T-helper 17 cell (primary cell): ENCODE measurements around the gene OPTC. TPM values are rescaled to one million over a fixed set of nuclear protein-coding genes. Genes with fewer than 3 reads are reported as not detected.
"Not testable (repeated sequence)": the region's sequence is repeated elsewhere in the genome, so short reads cannot be mapped to it uniquely, and the experiment has no call there.

Source experiments
- ATAC-seq: fragments of 150-1000 bp; cut with Tn5 transposase; 2 replicates; pipeline ENCODE4 v1.10.0; 2021; ENCODE audit warnings: mild to moderate bottlenecking, moderate library complexity
- DNase-seq, 3 donors: peaks; one replicate each; pipeline versions ENCODE4 v3.0.0 to v3.0.0-alpha.2; 2020 to 2021
- H3K9me3 ChIP-seq: one replicate; pipeline ENCODE4 v1.7.0; 2013; ENCODE audit warnings: low read length, mild to moderate bottlenecking; ENCODE audit not compliant: control insufficient read depth, poor library complexity, severe bottlenecking
- H3K27ac Mint-ChIP-seq: one replicate; pipeline ENCODE4 v1.8.0; 2022; ENCODE audit warnings: mild to moderate bottlenecking, moderate library complexity, mixed read lengths
- H3K27me3 Mint-ChIP-seq: one replicate; pipeline ENCODE4 v1.8.0; 2022; ENCODE audit warnings: mixed read lengths
- H3K36me3 Mint-ChIP-seq: one replicate; pipeline ENCODE4 v1.8.0; 2022; ENCODE audit warnings: low read depth, mixed read lengths
- H3K4me1 Mint-ChIP-seq: one replicate; pipeline ENCODE4 v1.8.0; 2022; ENCODE audit warnings: mild to moderate bottlenecking, mixed read lengths
- H3K4me3 Mint-ChIP-seq: one replicate; pipeline ENCODE4 v1.8.0; 2022; ENCODE audit warnings: mild to moderate bottlenecking, moderate library complexity, mixed read lengths
- total RNA-seq, 4 donors: library from RNA in 2 of 4; stranded (reverse) in 2 of 4; gene quantifications; one replicate each; pipeline ENCODE4 v1.2.3 and lab custom pipeline; 2022 to 2026

The OPTC gene
- total RNA-seq, 2 donors from 2014 or later, result not detected

DNA sequence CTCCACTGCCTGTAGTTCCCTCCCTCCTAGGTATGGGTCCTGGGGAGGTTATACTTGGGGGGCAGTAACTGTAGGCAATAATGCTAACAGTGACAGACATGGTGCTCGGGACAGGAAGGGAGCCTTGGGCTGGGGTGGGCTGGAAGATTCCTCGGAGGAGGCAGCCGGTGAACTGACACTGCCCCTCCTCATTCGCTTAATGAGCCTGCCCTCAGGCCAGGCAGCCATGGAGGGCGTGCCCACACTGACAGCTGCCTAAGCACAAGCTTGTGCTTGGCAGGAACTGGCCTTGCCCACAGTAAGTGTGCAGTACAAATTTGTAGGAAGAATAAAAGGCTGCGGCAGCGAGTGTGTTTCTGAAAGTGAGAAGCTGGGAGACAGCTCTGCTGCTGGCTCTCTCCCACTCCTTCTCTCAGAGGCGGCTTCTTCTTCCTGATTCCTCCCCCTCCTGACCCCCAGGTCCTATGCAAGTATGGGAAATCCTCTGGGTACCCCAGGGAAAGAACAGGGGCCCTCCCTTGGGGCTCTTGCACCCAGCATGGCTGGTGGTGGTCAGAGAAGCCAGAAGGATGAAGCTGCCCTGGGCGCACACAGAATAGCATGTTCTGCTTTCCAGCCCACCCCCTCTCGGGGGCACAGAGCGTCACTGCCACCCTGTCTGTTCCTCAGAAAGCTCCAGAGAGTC lies 23.6 kb downstream of the OPTC start:
- H3K9me3 ChIP-seq, result no peaks in the 10 kb centered on the region
- Mint-ChIP-seq H3K27me3 (peaks cover 26% of the 10 kb centered on the region), H3K4me1 (peaks cover 18% of the 10 kb centered on the region), H3K36me3 (peaks cover 3% of the 10 kb centered on the region), H3K4me3 (no peak overlapping the region), H3K27ac (no peak overlapping the region)
- ATAC-seq, result no peak
- DNase-seq, result no peak

DNA sequence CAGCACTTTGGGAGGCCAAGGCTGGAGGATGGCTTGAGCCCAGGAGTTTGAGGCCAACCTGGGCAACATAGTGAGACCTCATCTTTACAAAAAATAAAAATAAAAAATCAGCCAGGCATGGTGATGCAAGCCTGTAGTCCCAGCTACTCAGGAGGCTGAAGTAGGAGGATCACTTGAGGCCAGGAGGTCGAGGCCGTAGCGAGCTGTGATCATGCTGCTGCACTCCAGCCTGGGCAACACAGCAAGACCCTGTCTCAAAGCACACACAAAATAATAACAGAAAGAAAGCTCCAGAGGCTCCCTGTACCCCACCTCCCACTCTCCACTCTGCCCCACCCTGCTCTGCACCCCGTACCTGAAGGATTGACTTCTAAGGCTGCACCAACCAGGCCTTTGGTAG lies 24.2 kb downstream of the OPTC start:
- peaks cover 14% of the 10 kb centered on the region for H3K4me1 Mint-ChIP-seq
- not testable (repeated sequence) for H3K4me3 Mint-ChIP-seq, H3K27ac Mint-ChIP-seq, DNase-seq, H3K9me3 ChIP-seq, H3K36me3 Mint-ChIP-seq, ATAC-seq
- H3K27me3 Mint-ChIP-seq, result peaks cover 20% of the 10 kb centered on the region

DNA sequence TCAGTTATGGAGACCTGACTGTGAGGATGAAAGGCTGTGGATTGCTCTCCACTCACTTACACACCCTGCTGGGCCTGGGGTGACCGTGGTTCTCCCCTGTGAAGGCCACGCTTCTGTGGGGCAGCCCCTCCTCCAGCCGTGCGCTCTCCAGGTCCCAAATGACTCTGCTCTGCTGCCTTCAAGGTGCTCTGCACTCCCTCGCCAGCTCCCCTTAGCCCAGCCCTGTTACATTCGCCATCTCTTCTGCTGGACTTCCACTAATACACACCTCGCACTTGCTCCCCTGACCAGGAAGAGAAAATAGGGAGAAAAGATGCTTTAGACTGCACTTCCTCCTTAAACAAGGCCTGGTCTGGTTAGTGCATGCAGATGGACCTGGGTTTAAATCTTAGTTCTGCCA lies 24.6 kb downstream of the OPTC start:
- peaks cover 2% of the 10 kb centered on the region for H3K36me3 Mint-ChIP-seq
- H3K27me3 Mint-ChIP-seq, result peaks cover 19% of the 10 kb centered on the region
- ATAC-seq, result no peak
- H3K27ac Mint-ChIP-seq, result no peak overlapping the region
- H3K4me1 Mint-ChIP-seq, result peaks cover 13% of the 10 kb centered on the region
- no peak for DNase-seq
- H3K4me3 Mint-ChIP-seq, result no peak overlapping the region
- no peaks in the 10 kb centered on the region for H3K9me3 ChIP-seq

DNA sequence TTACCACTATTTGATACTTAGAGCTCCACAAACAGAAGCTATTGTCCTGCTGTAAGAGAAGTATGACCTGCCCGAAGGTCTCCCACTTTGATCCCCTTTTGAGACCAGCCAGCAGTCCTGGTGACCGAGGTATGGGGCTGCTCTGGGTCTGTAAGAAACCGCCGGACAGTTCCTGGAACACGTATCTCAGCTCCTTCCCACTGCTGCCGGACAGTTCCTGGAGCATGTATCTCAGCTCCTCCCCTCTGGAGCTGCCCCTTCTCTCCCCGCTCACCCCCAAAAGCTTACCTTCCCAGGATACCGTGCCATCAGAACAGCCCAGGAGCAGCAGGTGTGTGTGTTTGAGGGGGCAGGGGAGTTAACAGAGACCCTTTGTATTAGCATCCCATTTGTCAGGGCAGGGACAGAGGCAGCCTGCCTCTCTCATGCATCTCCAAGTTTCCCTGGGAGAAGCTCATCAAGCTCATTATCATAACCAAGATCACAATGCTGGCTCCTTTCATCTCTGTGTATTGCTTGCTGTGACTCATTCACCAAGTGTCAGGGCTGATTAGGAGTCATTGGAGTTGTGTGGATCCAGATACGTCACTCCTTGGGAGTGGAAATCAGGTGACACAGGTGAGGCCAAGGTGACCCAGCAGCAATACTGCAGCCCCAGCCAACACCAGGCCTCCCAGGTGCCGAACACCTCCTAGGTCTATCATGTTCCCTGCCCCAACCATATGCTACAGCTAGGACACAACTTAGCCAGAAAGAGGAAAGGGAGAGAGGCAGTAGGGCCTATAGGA lies 25.3 kb downstream of the OPTC start:
- Mint-ChIP-seq H3K4me3 (no peak overlapping the region), H3K27ac (no peak overlapping the region), H3K36me3 (peaks cover 2% of the 10 kb centered on the region), H3K4me1 (peaks cover 9% of the 10 kb centered on the region), H3K27me3 (peaks cover 18% of the 10 kb centered on the region)
- ATAC-seq (no peak), DNase-seq (no peak)
- H3K9me3 ChIP-seq, result no peaks in the 10 kb centered on the region

DNA sequence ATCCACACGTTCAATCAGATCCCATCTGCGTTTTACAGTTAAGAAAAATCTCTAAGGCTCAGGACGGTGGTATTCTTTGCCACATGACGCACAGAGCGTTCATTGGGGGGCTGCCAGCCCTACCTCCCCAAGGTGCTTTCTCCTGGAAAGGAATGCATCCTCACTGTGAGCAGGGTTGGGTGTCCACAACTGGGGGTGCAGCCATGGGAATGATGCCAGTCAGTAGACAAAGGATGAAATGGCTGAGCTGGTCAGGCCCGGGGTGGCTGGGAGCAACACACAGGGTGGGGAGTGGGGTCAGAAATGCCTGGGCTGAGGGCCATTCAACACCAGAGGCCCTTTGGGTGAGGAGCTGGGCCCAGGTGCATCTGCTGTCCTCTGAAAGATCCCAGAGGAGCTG lies 25.9 kb downstream of the OPTC start:
- H3K9me3 ChIP-seq, result no peaks in the 10 kb centered on the region
- peaks cover 6% of the 10 kb centered on the region for H3K4me1 Mint-ChIP-seq
- no peak overlapping the region for H3K4me3 Mint-ChIP-seq
- ATAC-seq (no peak), DNase-seq (no peak)
- no peaks in the 10 kb centered on the region for H3K36me3 Mint-ChIP-seq
- peaks cover 14% of the 10 kb centered on the region for H3K27me3 Mint-ChIP-seq
- no peak overlapping the region for H3K27ac Mint-ChIP-seq

DNA sequence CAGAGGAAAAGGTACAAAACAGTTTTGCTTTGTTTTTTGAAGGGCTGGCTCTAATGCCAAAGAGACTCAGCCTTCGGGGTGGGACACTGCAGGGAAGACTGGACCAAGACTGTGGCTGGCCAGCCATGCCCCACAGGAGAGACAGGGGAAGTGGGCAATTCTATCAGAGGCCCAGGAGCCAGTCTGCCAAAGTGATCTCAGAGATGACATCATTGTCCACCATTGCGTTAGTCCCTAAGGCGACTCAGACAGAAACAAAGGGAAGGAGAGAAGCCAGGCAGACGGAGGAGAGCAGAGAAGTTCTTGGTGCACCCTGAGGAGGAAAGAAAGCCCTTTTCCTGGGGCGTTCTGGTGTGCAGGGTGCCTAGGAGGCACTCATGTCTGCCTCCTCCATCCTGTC lies 26.4 kb downstream of the OPTC start:
- ATAC-seq (no peak), DNase-seq (no peak)
- Mint-ChIP-seq H3K4me3 (no peak overlapping the region), H3K27ac (no peak overlapping the region), H3K4me1 (peaks cover 5% of the 10 kb centered on the region), H3K27me3 (peaks cover 10% of the 10 kb centered on the region), H3K36me3 (no peaks in the 10 kb centered on the region)
- no peaks in the 10 kb centered on the region for H3K9me3 ChIP-seq

DNA sequence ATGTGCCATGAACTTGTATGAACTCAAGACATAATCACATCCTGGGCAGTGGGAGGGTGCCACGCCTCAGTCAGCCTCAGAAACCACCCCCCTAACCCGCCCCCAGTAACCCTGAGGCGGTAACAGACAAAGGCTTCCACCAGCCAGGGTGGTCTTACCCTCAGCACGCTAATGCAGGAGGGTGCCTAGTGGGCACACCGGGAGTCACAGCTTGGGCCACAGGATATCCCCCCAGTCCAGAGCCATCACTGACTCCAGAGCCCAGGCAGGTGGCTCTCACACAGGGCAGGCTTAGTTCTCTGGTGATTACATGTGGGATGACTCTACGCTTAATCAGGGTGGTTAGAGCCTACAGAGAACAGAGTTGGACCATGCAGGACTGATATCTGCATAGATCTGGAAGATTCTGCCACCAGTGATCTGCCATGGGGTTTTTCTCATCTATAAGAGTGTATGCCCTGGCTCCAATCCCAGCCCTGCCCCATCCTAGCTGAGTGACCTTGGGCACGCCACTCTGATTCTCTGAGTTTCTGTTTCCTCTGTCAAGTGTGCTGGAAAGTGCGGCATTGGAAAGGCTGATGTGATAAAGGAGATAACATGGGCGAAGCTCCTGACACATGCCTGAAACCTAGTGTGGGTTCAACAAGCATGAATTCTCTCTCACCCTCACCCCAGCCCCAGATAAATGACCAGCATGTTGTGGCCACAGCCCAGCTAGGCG lies 27.3 kb downstream of the OPTC start:
- peaks cover 5% of the 10 kb centered on the region for H3K27me3 Mint-ChIP-seq
- H3K27ac Mint-ChIP-seq, result no peak overlapping the region

DNA sequence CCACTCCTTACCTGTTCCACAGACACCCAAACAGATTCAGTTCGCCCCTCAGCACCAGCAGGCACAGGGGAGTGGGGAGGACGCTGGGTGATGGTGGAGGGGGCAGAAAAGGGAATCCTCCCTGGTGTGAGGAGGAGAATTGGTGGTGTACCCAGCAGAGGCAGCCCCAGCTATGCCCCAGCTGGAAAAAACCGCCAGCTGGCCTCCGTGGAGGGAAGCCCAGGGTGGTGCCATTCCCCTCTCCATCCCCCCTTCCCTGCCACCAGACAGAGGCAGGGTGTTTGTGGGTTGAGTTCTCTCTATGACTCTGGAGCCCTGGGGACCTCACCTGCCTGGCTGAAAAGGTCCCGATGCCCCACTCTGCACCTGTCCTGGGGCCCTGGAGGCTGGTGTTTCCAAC lies 27.9 kb downstream of the OPTC start:
- H3K9me3 ChIP-seq, result no peaks in the 10 kb centered on the region
- Mint-ChIP-seq H3K4me1 (peaks cover 4% of the 10 kb centered on the region), H3K36me3 (peaks cover under 1% of the 10 kb centered on the region), H3K27me3 (peaks cover 5% of the 10 kb centered on the region), H3K27ac (no peak overlapping the region), H3K4me3 (no peak overlapping the region)
- no peak for DNase-seq
- no peak for ATAC-seq

More for the DNA sequence above, 27.3 kb downstream of the OPTC start:
- H3K4me1 Mint-ChIP-seq, result peaks cover 3% of the 10 kb centered on the region
- H3K36me3 Mint-ChIP-seq, result no peaks in the 10 kb centered on the region
- H3K9me3 ChIP-seq, result no peaks in the 10 kb centered on the region
- no peak overlapping the region for H3K4me3 Mint-ChIP-seq
- DNase-seq, result no peak
- ATAC-seq, result no peak

DNA sequence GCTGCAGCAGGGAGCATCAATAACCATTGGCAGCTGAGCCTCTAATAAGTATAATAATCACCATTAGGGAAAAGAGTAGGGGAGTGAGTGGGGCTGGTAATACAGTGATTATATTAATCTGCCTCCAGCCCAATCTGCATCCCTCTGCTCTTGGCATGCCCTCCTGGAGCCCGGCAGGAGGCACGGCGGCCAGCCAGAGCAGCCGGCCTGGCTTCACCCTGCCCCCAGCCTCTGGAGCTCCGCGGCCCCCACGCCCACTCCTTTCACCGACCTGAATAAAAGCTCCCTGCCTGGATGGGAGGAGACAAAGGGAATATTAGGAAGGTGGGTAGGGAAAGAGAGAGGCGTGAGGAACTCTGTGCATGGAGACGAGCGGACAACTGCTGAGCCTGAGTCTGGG lies 28.3 kb downstream of the OPTC start:
- Mint-ChIP-seq H3K36me3 (peaks cover 3% of the 10 kb centered on the region), H3K27me3 (peaks cover 5% of the 10 kb centered on the region), H3K4me1 (peaks cover 7% of the 10 kb centered on the region), H3K4me3 (no peak overlapping the region), H3K27ac (no peak overlapping the region)
- DNase-seq, result no peak
- H3K9me3 ChIP-seq, result no peaks in the 10 kb centered on the region
- no peak for ATAC-seq

DNA sequence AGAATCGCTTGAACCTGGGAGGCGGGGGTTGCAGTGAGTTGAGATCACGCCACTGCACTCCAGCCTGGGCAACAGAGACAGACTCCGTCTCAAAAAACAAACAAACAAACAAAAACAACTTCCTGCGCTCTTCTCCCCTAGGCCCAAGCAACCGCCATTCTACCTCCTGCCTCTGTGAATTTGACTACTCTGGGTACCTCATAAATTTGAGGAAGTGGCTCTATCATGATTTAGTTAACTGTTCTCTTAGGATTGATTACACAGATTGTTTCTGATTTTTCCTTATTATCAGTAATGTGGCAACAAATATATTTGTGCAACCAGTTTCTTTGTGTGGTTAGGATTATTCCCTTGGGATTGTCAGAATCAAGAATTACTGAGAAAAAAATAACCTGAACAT lies 29.7 kb downstream of the OPTC start:
- Mint-ChIP-seq H3K36me3 (peaks cover 3% of the 10 kb centered on the region), H3K4me3 (no peak overlapping the region), H3K4me1 (peaks cover 4% of the 10 kb centered on the region), H3K27me3 (peaks cover 5% of the 10 kb centered on the region), H3K27ac (no peak overlapping the region)
- DNase-seq (no peak), ATAC-seq (no peak)
- no peaks in the 10 kb centered on the region for H3K9me3 ChIP-seq

DNA sequence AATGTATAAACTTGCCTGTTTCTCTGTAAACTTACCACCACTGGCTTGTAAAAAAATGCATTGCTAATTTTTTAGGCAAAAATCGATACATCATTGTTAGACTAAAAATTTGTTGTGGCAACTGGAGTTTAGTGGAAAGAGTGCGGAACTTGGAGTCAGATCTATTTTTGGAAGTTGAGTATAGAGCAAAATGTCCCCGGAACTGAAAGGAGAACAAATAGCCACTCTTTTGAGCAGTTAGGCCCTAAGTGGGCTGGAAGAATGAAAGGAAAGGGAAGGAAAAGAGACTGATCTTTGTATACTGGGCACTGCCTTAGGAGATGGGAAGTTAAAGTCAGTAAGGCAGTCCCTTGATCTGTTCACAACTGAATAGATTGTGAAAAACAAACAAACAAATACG lies 30.2 kb downstream of the OPTC start:
- peaks cover 3% of the 10 kb centered on the region for H3K36me3 Mint-ChIP-seq
- no peak overlapping the region for H3K4me3 Mint-ChIP-seq
- H3K9me3 ChIP-seq, result no peaks in the 10 kb centered on the region
- H3K27ac Mint-ChIP-seq, result no peak overlapping the region
- DNase-seq (no peak), ATAC-seq (no peak)
- peaks cover 4% of the 10 kb centered on the region for H3K4me1 Mint-ChIP-seq
- peaks cover 5% of the 10 kb centered on the region for H3K27me3 Mint-ChIP-seq

DNA sequence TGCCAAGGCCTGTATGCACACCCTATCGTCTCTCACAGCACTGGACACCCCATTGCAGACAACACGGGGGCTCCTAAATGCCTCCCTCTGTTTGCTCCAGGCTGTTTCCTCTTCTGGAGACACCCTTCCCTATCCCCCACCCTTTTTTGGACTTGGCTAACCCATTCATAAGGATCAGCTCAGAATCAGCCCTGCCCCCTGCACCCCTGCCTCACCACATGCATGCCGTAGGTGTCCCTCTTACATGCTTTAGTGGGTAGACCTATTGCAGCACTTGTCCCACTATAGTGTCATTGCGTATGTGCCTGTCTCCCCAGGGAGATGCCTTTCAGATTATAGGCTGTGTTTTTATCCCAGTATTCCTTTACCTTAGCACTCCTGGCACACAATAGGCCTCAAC lies 30.9 kb downstream of the OPTC start:
- Mint-ChIP-seq H3K36me3 (peaks cover 3% of the 10 kb centered on the region), H3K27ac (no peak overlapping the region), H3K27me3 (peaks cover 4% of the 10 kb centered on the region), H3K4me1 (peaks cover 7% of the 10 kb centered on the region), H3K4me3 (no peak overlapping the region)
- no peaks in the 10 kb centered on the region for H3K9me3 ChIP-seq
- ATAC-seq (no peak), DNase-seq (no peak)

DNA sequence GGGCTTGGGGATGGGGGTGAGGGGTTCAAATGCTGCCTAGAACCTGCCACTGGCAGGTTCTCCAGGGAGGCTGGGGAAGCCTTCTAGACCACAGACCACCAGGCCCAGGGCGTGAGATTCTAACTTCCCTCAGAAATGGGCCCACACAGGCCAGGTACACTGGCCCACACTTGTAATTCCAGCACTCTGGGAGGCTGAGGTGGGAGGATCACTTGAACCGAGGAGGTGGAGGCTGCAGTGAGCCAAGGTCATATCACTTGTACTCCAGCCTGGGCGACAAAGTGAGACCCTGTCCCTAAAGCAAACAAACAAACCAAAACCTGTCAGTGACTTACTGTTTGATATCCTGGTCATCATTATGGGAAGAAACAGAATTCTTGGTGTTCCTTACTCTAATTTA lies 31.7 kb downstream of the OPTC start:
- peaks cover 3% of the 10 kb centered on the region for H3K36me3 Mint-ChIP-seq
- peaks cover 7% of the 10 kb centered on the region for H3K4me1 Mint-ChIP-seq

More for the DNA sequence above, 31.7 kb downstream of the OPTC start:
- H3K27me3 Mint-ChIP-seq, result no peaks in the 10 kb centered on the region
- H3K27ac Mint-ChIP-seq, result no peak overlapping the region
- ATAC-seq (no peak), DNase-seq (no peak)
- H3K9me3 ChIP-seq, result no peaks in the 10 kb centered on the region
- H3K4me3 Mint-ChIP-seq, result no peak overlapping the region
